GM19328 (cell line): Measurements from ENCODE around the gene CST8.
"Not testable (repeated sequence)": the region's sequence is repeated elsewhere in the genome, so short reads cannot be mapped to it uniquely, and the experiment has no call there.

Experiments
- ATAC-seq: cut with Tn5 transposase; IDR thresholded peaks from one replicate; pipeline ENCODE4 v1.9.1; 2021; ENCODE audit warnings: mild to moderate bottlenecking, moderate library complexity; ENCODE audit not compliant: unreplicated experiment

The CST8 gene

DNA sequence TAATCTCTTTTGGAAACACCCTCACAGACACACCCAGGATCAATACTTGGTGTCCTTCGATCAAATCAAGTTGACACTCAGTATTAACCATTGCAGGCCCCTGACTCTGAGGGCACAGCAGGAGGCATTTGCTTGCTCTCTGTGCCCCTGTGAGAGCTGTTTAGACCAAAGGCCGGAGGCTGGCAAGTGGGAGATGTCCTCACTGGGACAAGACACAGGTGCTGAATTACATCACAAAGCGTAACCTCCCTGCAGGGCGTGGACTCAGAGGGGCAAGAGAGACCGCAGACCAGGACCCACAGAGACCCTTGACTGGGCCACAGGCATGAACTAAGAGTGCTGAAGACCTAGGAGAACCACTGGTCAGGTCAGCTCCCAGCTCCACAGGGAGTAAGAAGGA, at the start of gene CST8:
CST8 (plus strand) TSS at position 301 of the 400 bp plus-strand sequence. CDS start 551 bp downstream, outside the sequence.
- no peak for ATAC-seq

DNA sequence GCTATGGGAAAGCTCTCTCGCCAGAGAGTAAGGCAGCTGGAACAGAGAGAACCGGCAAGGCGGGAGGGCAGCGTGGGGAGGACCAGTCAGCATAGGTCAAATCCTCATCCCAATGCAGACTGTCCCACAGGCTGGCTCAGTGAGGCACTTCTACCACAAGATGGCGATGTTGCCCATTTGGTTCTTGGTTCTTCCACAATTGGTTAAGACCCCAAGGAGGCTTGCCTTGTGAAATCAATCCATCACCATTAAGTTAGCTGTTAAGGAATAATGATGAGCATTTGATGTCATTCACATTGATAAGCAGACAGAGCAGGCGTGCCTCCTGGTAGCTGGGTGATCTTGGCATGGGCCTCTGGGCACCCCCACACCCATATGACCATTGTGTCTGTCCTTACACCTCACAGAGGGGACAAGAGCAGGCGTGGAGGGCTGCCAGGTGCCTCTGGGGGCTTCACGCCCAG, 49.0 kb upstream of the CST8 start:
- ATAC-seq = no peak

- no peak for ATAC-seq
Measured at GRCh38 chr20:23442436-23442835, 48.5 kb upstream of the CST8 start.

DNA sequence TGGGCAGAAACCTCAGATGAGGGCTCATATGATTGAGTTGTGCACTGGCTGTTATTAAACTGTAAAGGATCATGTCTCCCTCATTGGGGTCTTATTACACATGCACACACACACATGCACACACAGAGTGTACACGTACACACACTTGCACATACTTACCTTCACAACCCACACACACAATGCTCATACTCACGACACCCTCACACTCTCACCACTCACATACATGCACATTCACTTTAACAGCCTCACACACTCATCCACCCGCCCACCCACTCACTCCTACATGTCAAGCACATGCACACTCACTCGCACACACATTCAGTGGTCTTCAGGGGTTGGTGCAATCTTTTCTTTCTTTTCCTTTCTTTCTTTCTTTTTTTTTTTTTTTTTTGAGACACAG, 46.1 kb upstream of the CST8 start:
- no peak for ATAC-seq

DNA sequence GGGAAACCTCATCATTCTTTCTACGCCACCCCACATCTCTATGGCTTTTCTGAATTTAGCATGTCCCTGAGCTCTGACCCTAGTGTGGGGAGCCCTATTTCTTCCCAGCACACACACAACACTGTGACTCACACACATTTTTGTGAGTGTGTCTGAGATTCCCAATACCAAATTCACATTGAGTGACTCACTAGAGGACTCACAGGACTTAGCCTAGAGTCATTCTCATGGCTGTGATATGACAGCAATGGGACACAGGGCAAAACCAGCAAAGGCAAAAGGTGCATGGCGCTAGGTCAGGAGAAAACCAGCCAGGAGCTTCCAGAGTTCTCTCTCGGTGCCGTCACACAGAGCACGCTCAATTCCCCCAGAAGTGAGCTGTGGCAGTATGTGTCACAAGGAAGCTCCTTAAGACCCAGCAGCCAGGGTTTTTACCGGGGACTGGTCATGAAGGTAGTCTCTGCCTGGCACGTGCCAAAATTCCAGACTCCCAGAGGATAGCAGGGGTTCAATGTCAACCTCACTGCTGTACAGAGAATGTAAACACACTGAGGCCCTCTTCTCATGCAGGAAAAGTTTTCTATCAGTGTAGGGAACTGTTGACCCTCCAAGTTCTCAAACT, 45.2 kb upstream of the CST8 start:
- ATAC-seq = no peak

- ATAC-seq = no peak
Measured at GRCh38 chr20:23446505-23446904, 44.4 kb upstream of the CST8 start.

DNA sequence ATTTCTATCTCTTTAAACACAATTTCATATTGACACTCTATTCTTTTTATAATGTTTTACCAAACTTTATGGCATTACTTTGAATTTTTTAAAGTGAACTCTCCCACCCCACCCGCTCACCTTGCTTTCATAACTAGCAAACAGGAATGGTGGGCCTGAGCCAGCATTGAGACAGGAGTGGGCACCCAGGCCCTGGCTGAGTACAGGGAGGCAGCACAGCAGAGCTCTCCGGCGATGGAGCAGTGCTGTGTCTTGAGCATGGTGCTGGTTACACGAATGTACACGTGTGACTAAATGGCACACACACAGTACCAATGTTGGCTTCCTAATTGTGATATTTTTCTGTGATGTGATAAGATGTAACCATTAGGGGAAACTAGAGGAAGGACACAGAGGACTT, 42.8 kb upstream of the CST8 start:
- ATAC-seq = no peak

DNA sequence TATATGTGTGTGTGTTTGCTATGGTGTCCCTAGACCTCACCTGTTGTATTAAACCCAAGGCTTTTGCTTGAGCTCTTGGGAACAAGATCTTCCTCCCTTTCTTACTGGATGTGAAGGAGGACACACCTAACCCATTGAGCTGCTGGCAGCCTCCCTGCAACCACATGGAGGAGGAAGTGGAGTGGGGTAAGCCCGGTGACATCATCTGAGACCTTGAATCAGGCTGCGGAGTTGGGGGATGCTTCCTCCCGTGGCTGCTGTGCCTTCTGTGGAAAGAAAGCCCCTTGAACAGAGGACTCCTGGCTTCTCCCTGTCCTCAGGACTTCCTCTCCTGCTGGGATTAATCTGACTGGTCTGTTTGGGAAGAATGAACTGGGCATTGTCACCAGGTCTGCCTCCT, 41.5 kb upstream of the CST8 start:
- ATAC-seq = no peak

DNA sequence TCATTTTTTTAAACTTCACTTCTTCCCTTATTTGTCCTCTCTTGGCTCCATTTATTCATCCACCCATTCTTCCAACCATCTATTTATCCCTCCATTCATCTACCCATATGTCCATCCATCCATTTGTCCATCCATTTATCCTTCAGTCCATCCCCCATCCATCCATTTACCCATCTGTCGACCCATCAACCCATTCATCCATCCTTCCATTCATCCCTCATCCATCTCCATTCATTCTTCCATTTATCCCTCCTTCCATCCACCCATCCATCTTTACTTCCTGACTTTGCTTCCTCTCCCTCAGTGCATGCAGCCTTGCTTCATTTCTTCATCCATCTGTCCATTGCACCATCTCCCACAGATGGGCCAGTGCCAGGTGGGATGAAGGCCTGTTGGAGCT, 40.0 kb upstream of the CST8 start:
- no peak for ATAC-seq

DNA sequence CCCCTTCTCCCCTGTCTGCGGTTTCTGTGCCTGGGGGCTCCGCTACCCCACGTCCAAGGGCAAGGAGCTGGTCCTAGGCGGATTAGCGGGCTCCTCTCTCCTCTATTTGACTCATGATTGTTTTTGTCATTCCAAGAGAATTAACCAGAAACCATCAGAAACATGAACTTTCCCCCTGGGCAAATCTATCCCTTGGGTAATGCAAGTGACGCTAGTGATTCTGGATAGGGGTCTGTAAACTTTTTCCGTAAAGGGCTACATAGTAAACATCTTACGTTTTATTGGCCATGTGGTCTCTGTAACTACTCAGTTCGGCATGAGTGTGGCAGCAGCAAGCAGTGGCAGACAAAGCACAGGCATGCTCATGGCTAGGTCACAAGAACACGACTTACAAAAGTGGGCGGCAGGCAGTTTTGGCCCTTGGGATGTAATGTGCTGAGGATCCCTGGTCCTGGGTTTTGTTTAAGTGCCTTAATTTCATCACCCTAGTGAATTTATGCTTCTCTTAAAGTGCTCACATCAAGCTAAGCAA, 38.9 kb upstream of the CST8 start:
- ATAC-seq = no peak

- no peak for ATAC-seq
Measured at GRCh38 chr20:23452776-23453175, 38.1 kb upstream of the CST8 start, which contains the start of gene CST11. TSS of gene CST11 (minus strand) at chr20:23452876. CDS start at chr20:23452811, 65 bp downstream.

DNA sequence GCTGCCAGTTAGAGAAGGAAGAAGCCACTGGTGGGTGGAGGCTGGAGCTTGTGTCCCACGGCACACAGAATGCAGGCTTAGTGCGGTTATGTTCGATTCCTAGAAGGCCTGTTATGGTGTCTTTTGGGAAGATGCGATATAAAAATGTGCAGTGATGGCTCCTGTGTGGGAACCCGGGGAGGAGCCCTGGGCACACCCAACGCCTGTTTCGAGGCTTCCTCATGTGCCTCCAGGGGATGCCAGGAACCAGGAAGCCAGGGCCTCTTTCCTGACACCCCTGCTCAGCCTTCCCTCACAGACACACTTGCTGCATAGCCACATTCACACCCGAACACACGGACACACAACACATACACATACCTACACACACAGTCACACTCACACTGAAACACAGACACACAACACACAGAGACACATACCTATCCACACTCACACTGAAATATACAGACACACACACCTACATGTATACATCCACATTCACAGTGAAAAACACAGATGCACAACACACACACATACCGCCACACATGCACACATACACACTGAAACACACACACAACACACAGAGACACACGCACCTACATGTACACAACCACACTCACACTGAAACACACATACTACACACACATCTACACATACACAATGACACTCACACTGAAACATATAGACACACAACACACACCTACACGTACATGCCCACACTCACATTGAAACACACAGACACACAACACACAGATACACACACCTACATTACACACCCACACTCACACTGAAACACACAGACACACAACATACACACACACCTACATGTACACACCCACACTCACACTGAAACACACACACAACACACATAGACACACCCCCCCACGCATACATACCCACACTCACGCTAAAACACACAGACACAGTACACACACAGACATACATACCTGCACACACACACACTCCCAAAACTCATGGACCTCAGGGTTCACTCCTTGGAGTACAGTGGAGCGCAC, 37.1 kb upstream of the CST8 start:
- ATAC-seq = no peak

DNA sequence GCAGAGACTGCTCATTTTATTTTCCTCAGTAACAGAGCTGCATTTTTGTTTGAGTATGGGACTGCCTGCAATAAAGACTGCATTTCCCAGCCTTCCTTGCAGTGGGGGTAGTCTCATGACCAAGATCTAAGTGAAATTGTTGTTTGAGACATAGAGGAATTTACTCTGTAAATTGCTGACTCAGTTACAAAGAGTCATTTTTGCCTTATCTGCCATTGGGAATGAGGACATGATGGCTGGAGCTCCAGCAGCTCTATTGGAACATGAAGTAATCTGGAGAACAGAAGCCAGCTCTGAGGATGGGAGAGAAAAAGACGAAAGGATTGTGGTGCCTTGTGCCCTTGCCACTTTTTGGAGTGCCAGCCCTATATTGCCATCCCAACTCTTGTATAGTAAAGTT, 36.1 kb upstream of the CST8 start:
- ATAC-seq = no peak

GRCh38 chr20:23455639-23456038, 35.3 kb upstream of the CST8 start:
- no peak for ATAC-seq

- no peak for ATAC-seq
Measured at GRCh38 chr20:23456409-23456808, 34.5 kb upstream of the CST8 start.

- ATAC-seq = no peak
Measured at GRCh38 chr20:23456873-23457272, 34.0 kb upstream of the CST8 start.

DNA sequence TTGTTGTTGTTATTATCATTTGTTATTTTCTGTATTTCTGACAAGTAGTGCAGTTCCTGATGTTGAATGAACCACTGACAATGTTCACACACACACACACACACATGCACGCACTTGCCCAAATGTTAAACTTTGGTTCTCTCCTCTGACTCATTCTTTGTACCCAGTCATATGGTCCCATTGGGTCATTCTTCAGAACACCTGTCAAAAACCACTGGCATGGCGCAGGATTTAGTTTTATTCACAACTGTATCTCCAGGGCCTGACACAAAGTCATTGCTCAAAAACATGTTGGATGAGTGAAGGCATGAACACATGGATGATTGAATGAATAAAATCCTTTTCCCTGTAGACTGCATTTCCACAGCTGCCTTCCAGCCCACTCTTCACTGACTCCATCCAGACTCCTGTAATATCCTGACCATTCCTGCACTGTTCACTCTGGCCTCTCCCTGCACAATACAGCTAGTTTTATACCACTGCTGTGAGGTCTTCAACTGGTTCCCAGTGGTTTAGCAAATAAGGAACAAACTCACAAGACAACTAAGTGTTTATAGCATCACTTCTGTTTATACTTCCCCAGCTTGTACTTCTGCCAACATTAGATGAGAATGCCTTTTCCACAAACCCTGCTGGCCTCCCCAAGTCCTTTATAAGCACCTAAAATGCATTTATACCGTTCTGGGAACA, 31.3 kb upstream of the CST8 start:
- no peak for ATAC-seq

- no peak for ATAC-seq
Measured at GRCh38 chr20:23461180-23461579, 29.7 kb upstream of the CST8 start.

GRCh38 chr20:23466961-23467360, 24.0 kb upstream of the CST8 start:
- ATAC-seq = not testable (repeated sequence)

- not testable (repeated sequence) for ATAC-seq
Measured at GRCh38 chr20:23472306-23472705, 18.6 kb upstream of the CST8 start.

GRCh38 chr20:23473293-23473692, 17.6 kb upstream of the CST8 start:
- ATAC-seq = not testable (repeated sequence)
